ENCODE measurements around the gene MTMR3.

MTMR3 gene

GRCh38 chr22:30028731-30029130 lies 145.8 kb downstream of the MTMR3 start:
- DNase-seq (ENCODE audit: low read depth), result no peak

- no peak for DNase-seq (ENCODE audit: low read depth)
Measured at GRCh38 chr22:30029512-30029911, 146.5 kb downstream of the MTMR3 start.

- no peak for DNase-seq (ENCODE audit: low read depth)
Measured at GRCh38 chr22:30030329-30030728, 147.4 kb downstream of the MTMR3 start.

- no peak for DNase-seq (ENCODE audit: low read depth)
Measured at GRCh38 chr22:30031328-30031727, 148.4 kb downstream of the MTMR3 start.

- DNase-seq (ENCODE audit: low read depth), result no peak
Measured at GRCh38 chr22:30031764-30032455, 148.9 kb downstream of the MTMR3 start.

GRCh38 chr22:30033137-30033536 lies 150.2 kb downstream of the MTMR3 start:
- DNase-seq (ENCODE audit: low read depth), result no peak

GRCh38 chr22:30033901-30034300 lies 150.9 kb downstream of the MTMR3 start:
- no peak for DNase-seq (ENCODE audit: low read depth)

- DNase-seq (ENCODE audit: low read depth), result no peak
Measured at GRCh38 chr22:30036656-30037055, 153.7 kb downstream of the MTMR3 start.

- no peak for DNase-seq (ENCODE audit: low read depth)
Measured at GRCh38 chr22:30038219-30038618, 155.2 kb downstream of the MTMR3 start.

GRCh38 chr22:30040499-30041260 lies 157.7 kb downstream of the MTMR3 start:
- DNase-seq (ENCODE audit: low read depth), result no peak

GRCh38 chr22:30041475-30041874 lies 158.5 kb downstream of the MTMR3 start:
- no peak for DNase-seq (ENCODE audit: low read depth)

GRCh38 chr22:30041881-30042280 lies 158.9 kb downstream of the MTMR3 start:
- no peak for DNase-seq (ENCODE audit: low read depth)

- no peak for DNase-seq (ENCODE audit: low read depth)
Measured at GRCh38 chr22:30043161-30043560, 160.2 kb downstream of the MTMR3 start.

- no peak for DNase-seq (ENCODE audit: low read depth)
Measured at GRCh38 chr22:30044369-30044768, 161.4 kb downstream of the MTMR3 start.

GRCh38 chr22:30044881-30045493 lies 162.0 kb downstream of the MTMR3 start:
- no peak for DNase-seq (ENCODE audit: low read depth)

GRCh38 chr22:30045494-30045887 lies 162.5 kb downstream of the MTMR3 start:
- no peak for DNase-seq (ENCODE audit: low read depth)

GRCh38 chr22:30045901-30046715 lies 163.1 kb downstream of the MTMR3 start:
- DNase-seq (ENCODE audit: low read depth), result no peak

- no peak for DNase-seq (ENCODE audit: low read depth)
Measured at GRCh38 chr22:30046716-30047363, 163.9 kb downstream of the MTMR3 start.

- DNase-seq (ENCODE audit: low read depth), result no peak
Measured at GRCh38 chr22:30047364-30047738, 164.4 kb downstream of the MTMR3 start.

- DNase-seq (ENCODE audit: low read depth), result no peak
Measured at GRCh38 chr22:30048681-30049080, 165.7 kb downstream of the MTMR3 start.

- no peak for DNase-seq (ENCODE audit: low read depth)
Measured at GRCh38 chr22:30054067-30054763, 171.2 kb downstream of the MTMR3 start.

Measured in stimulated activated CD8-positive, alpha-beta memory T cell treated with anti-CD3 and anti-CD28 coated beads, Interleukin-15, amount 100 ng/mL, for 1 hour (primary cell).